Measurements from ENCODE around the gene TP53RK.

The TP53RK gene

GRCh38 chr20:46650575-46651090 lies 38.6 kb downstream of the TP53RK start:
- H3K9me3 ChIP-seq (replicated peaks; ENCODE audit: insufficient read depth, low read length): no peaks in the 10 kb centered on the region
- no peak overlapping the region for H3K9ac ChIP-seq (ENCODE audit: low read length)
- TF ChIP-seq CTCF (IDR thresholded peaks at IDR 0.05; ENCODE audit: low read length): no peak
- no peak for TF ChIP-seq EZH2 (optimal IDR thresholded peaks at IDR 0.05; ENCODE audit: low read depth, low read length)
- no peak for TF ChIP-seq EZH2phosphoT487 (IDR thresholded peaks at IDR 0.05; ENCODE audit: low read length)
- H3K79me2 ChIP-seq (ENCODE audit: low read length): no peaks in the 10 kb centered on the region
- H2AFZ ChIP-seq (ENCODE audit: low read length): no peak overlapping the region
- H3K4me3 ChIP-seq (ENCODE audit: low read length): no peak overlapping the region
- DNase-seq: no peak
- H3K4me2 ChIP-seq (ENCODE audit: low read depth, low read length): no peak overlapping the region
- H3K9me2 ChIP-seq (replicated peaks; ENCODE audit: insufficient read depth, low read length): no peaks in the 10 kb centered on the region
- H3F3A ChIP-seq (ENCODE audit: insufficient read depth, low read length): no peaks in the 10 kb centered on the region
- H4K20me1 ChIP-seq (ENCODE audit: insufficient read depth, low read length): no peaks in the 10 kb centered on the region
- no peaks in the 10 kb centered on the region for H3K27me3 ChIP-seq (replicated peaks; ENCODE audit: insufficient read depth, low read length)
- H3K4me1 ChIP-seq (ENCODE audit: low read length): no peaks in the 10 kb centered on the region
- H3K27ac ChIP-seq (ENCODE audit: low read length): no peak overlapping the region
- no peaks in the 10 kb centered on the region for H3K36me3 ChIP-seq (replicated peaks; ENCODE audit: insufficient read depth, low read length)

GRCh38 chr20:46649965-46650542 lies 39.2 kb downstream of the TP53RK start:
- no peaks in the 10 kb centered on the region for H3K9me2 ChIP-seq (replicated peaks; ENCODE audit: insufficient read depth, low read length)
- H3K4me1 ChIP-seq (ENCODE audit: low read length): no peaks in the 10 kb centered on the region
- no peak overlapping the region for H2AFZ ChIP-seq (ENCODE audit: low read length)
- no peaks in the 10 kb centered on the region for H3K36me3 ChIP-seq (replicated peaks; ENCODE audit: insufficient read depth, low read length)
- no peak overlapping the region for H3K4me3 ChIP-seq (ENCODE audit: low read length)
- no peaks in the 10 kb centered on the region for H3K27me3 ChIP-seq (replicated peaks; ENCODE audit: insufficient read depth, low read length)
- H3K9me3 ChIP-seq (replicated peaks; ENCODE audit: insufficient read depth, low read length): no peaks in the 10 kb centered on the region
- no peaks in the 10 kb centered on the region for H3F3A ChIP-seq (ENCODE audit: insufficient read depth, low read length)
- H3K27ac ChIP-seq (ENCODE audit: low read length): no peak overlapping the region
- H3K4me2 ChIP-seq (ENCODE audit: low read depth, low read length): no peak overlapping the region
- TF ChIP-seq EZH2 (optimal IDR thresholded peaks at IDR 0.05; ENCODE audit: low read depth, low read length): no peak
- TF ChIP-seq EZH2phosphoT487 (IDR thresholded peaks at IDR 0.05; ENCODE audit: low read length): no peak
- no peak for TF ChIP-seq CTCF (IDR thresholded peaks at IDR 0.05; ENCODE audit: low read length)
- DNase-seq: no peak
- H3K9ac ChIP-seq (ENCODE audit: low read length): no peak overlapping the region
- H4K20me1 ChIP-seq (ENCODE audit: insufficient read depth, low read length): no peaks in the 10 kb centered on the region
- H3K79me2 ChIP-seq (ENCODE audit: low read length): no peaks in the 10 kb centered on the region

- H3K27ac ChIP-seq (ENCODE audit: low read length): no peak overlapping the region
- no peak overlapping the region for H3K4me2 ChIP-seq (ENCODE audit: low read depth, low read length)
- no peaks in the 10 kb centered on the region for H3K4me1 ChIP-seq (ENCODE audit: low read length)
These were observed 39.6 kb downstream of the TP53RK start for GRCh38 chr20:46649650-46649949.

More at GRCh38 chr20:46649650-46649949, 39.6 kb downstream of the TP53RK start:
- no peaks in the 10 kb centered on the region for H3K9me2 ChIP-seq (replicated peaks; ENCODE audit: insufficient read depth, low read length)
- H3K9me3 ChIP-seq (replicated peaks; ENCODE audit: insufficient read depth, low read length): no peaks in the 10 kb centered on the region
- H3K27me3 ChIP-seq (replicated peaks; ENCODE audit: insufficient read depth, low read length): no peaks in the 10 kb centered on the region
- H3K4me3 ChIP-seq (ENCODE audit: low read length): no peak overlapping the region
- H4K20me1 ChIP-seq (ENCODE audit: insufficient read depth, low read length): no peaks in the 10 kb centered on the region
- no peak for DNase-seq
- no peaks in the 10 kb centered on the region for H3F3A ChIP-seq (ENCODE audit: insufficient read depth, low read length)
- no peak overlapping the region for H2AFZ ChIP-seq (ENCODE audit: low read length)
- no peaks in the 10 kb centered on the region for H3K79me2 ChIP-seq (ENCODE audit: low read length)
- H3K36me3 ChIP-seq (replicated peaks; ENCODE audit: insufficient read depth, low read length): no peaks in the 10 kb centered on the region
- TF ChIP-seq CTCF (IDR thresholded peaks at IDR 0.05; ENCODE audit: low read length): no peak
- TF ChIP-seq EZH2phosphoT487 (IDR thresholded peaks at IDR 0.05; ENCODE audit: low read length): no peak
- TF ChIP-seq EZH2 (optimal IDR thresholded peaks at IDR 0.05; ENCODE audit: low read depth, low read length): no peak
- no peak overlapping the region for H3K9ac ChIP-seq (ENCODE audit: low read length)
